GM23248 (cell line): ENCODE data around the gene SMIM24. TPM values are rescaled to one million over a fixed set of nuclear protein-coding genes. Genes with fewer than 3 reads are reported as not detected.

Source experiments
- DNase-seq: peaks from one replicate; pipeline ENCODE4 v3.0.0-alpha.2; 2015
- H2AFZ ChIP-seq: fragments of 200-600 bp; sonication (generic); 2 replicates; pipeline ENCODE4 v1.6.1; 2016; ENCODE audit warnings: antibody characterized with exemption
- H3F3A ChIP-seq: fragments of 200-600 bp; sonication (generic); 2 replicates; pipeline ENCODE4 v1.6.1; 2016; ENCODE audit warnings: mild to moderate bottlenecking, antibody characterized with exemption, mixed run types; ENCODE audit not compliant: insufficient read depth
- H3K27ac ChIP-seq: fragments of 200-600 bp; sonication (generic); 2 replicates; pipeline ENCODE4 v1.5.1; 2016; ENCODE audit warnings: mild to moderate bottlenecking
- H3K27me3 ChIP-seq: fragments of 200-600 bp; sonication (generic); replicated peaks from 2 replicates; pipeline ENCODE4 v1.6.1; 2016; ENCODE audit warnings: mild to moderate bottlenecking; ENCODE audit not compliant: insufficient read depth
- H3K36me3 ChIP-seq: fragments of 200-600 bp; sonication (generic); 2 replicates; pipeline ENCODE4 v1.6.1; 2016; ENCODE audit warnings: low read depth, mild to moderate bottlenecking
- H3K4me1 ChIP-seq: fragments of 200-600 bp; sonication (generic); 2 replicates; pipeline ENCODE4 v1.6.1; 2016; ENCODE audit warnings: mild to moderate bottlenecking; ENCODE audit not compliant: insufficient read depth
- H3K4me2 ChIP-seq: fragments of 200-600 bp; sonication (generic); one replicate; pipeline ENCODE4 v1.6.1; 2016; ENCODE audit warnings: mild to moderate bottlenecking; ENCODE audit not compliant: unreplicated experiment
- H3K4me3 ChIP-seq: fragments of 200-600 bp; sonication (generic); 2 replicates; pipeline ENCODE4 v1.5.1; 2016; ENCODE audit warnings: mild to moderate bottlenecking
- H3K79me2 ChIP-seq: fragments of 200-600 bp; sonication (generic); 2 replicates; pipeline ENCODE4 v1.6.1; 2016; ENCODE audit warnings: mild to moderate bottlenecking; ENCODE audit not compliant: insufficient read depth
- H3K9ac ChIP-seq: fragments of 200-600 bp; sonication (generic); 2 replicates; pipeline ENCODE4 v1.6.1; 2016; ENCODE audit warnings: mild to moderate bottlenecking
- H3K9me2 ChIP-seq: fragments of 200-600 bp; sonication (generic); 2 replicates; pipeline ENCODE4 v1.6.1; 2016; ENCODE audit warnings: mixed run types, mild to moderate bottlenecking, moderate library complexity; ENCODE audit not compliant: insufficient read depth
- H3K9me3 ChIP-seq: fragments of 200-600 bp; sonication (generic); one replicate; pipeline ENCODE4 v1.6.1; 2017; ENCODE audit warnings: low read depth
- H4K20me1 ChIP-seq: fragments of 200-600 bp; sonication (generic); 2 replicates; pipeline ENCODE4 v1.6.0; 2016; ENCODE audit not compliant: insufficient read depth
- EZH2 ChIP-seq: fragments of 200-600 bp; sonication (generic); IDR thresholded peaks from 2 replicates; pipeline ENCODE4 v1.6.1; 2018; ENCODE audit warnings: antibody characterized with exemption, mild to moderate bottlenecking; ENCODE audit not compliant: insufficient read depth, poor library complexity, severe bottlenecking
- EZH2phosphoT487 ChIP-seq: fragments of 200-600 bp; sonication (generic); IDR thresholded peaks from 2 replicates; pipeline ENCODE4 v1.6.1; 2018; ENCODE audit warnings: antibody characterized with exemption, moderate library complexity, mild to moderate bottlenecking, low read depth; ENCODE audit not compliant: insufficient read depth
- WGBS, 2 experiments: methylation state at CpG; one replicate each; pipeline ENCODE4 v1.1.6; 2015 to 2017; ENCODE audit warnings: low lambda C conversion rate in 2 of 2, low coverage in 1 of 2; ENCODE audit errors: missing lambda C conversion rate in 2 of 2; 5-methylcytosine and 5-hydroxymethylcytosine counted together
- in situ Hi-C: fragments of 300-500 bp; cut with MboI; formaldehyde crosslinking; loops from 2 replicates; pipeline ENCODE4 v1.15.0; 2020
- polyA plus RNA-seq: library from polyadenylated mRNA; unstranded; fragments of >200 nt; fragmentation: Nextera tagmentation; extraction: Ambion mirVana; gene quantifications from 2 replicates; pipeline ENCODE4 v1.2.1, GENCODE V29; 2016
- total RNA-seq: library from RNA; depleted of rRNA; stranded (reverse); fragments of >200 nt; shearing (Covaris generic); gene quantifications from 2 replicates; pipeline ENCODE4 v1.2.3, GENCODE V29; 2014

SMIM24 gene
- total and polyA plus RNA-seq, 2 experiments from 2014 or later: not detected

DNA sequence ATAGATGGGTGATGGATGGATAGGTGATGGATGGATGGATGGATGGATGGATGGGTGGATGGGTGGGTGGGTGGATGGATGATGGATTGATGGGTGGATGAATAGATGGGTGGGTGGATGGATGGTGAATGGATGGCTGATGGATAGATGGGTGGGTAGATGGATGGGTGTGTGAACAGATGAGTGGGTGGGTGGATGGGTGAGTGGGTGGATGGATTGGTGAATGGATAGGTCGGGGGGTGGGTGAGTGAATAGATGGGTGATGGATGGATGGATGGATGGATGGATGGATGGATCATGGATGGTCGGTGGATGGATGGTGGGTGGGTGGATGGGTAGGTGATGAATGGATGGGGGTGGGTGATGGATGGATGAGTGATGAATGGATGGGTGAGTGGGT is 3.5 kb downstream of the SMIM24 start:
- TF ChIP-seq EZH2phosphoT487 (no peak), EZH2 (no peak)
- Histone ChIP-seq H3K4me1 (no peaks in the 10 kb centered on the region), H3K36me3 (no peaks in the 10 kb centered on the region), H3K4me2 (no peak overlapping the region), H3K4me3 (no peak overlapping the region), H3K9me3 (no peaks in the 10 kb centered on the region), H3K9ac (no peak overlapping the region), H3K27ac (no peak overlapping the region), H3K79me2 (no peaks in the 10 kb centered on the region), H3K27me3 (peaks cover 13% of the 10 kb centered on the region), H3K9me2 (no peaks in the 10 kb centered on the region), H2AFZ (no peak overlapping the region), H4K20me1 (no peaks in the 10 kb centered on the region), H3F3A (no peaks in the 10 kb centered on the region)
- WGBS, 2 experiments: 45% methylated on average over 2 of the region's 2 CpGs; no CpG with 5 or more reads in 1 of the 2 experiments
- DNase-seq: no peak
- in situ Hi-C loops: no loop called here

DNA sequence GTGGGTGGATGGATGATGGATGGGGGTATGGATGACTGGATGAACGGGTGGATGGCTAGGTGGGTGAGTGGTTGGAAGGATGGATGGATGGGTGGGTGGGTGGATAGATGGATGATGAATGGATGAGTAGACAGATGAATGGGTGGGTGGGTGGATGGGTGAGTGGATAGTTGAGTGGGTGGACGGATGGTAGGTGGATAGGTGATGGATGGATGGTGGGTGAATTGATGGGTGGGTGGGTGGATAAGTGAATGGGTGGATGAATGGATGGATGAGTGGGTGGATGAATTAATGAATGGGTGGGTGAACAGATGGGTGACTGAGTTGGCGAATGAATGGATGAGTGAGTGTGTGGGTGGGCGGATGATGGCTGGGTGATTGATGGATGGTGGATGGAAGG is 4.9 kb downstream of the SMIM24 start:
- no peaks in the 10 kb centered on the region for H3K36me3 ChIP-seq
- no peak for TF ChIP-seq EZH2phosphoT487
- TF ChIP-seq EZH2: no peak
- H3K4me3 ChIP-seq: no peak overlapping the region
- H3K9ac ChIP-seq: no peak overlapping the region
- no peak for DNase-seq
- no peak overlapping the region for H3K4me2 ChIP-seq
- H3K27me3 ChIP-seq: no peaks in the 10 kb centered on the region
- in situ Hi-C loops: no loop called here
- no peak overlapping the region for H2AFZ ChIP-seq
- no peaks in the 10 kb centered on the region for H3K9me2 ChIP-seq
- H3K4me1 ChIP-seq: no peaks in the 10 kb centered on the region
- no peaks in the 10 kb centered on the region for H3F3A ChIP-seq
- H3K79me2 ChIP-seq: no peaks in the 10 kb centered on the region
- H3K27ac ChIP-seq: no peak overlapping the region
- no peaks in the 10 kb centered on the region for H4K20me1 ChIP-seq
- 52% methylated on average over 3 to 4 of the region's 4 CpGs for WGBS, 2 experiments
- H3K9me3 ChIP-seq: no peaks in the 10 kb centered on the region

DNA sequence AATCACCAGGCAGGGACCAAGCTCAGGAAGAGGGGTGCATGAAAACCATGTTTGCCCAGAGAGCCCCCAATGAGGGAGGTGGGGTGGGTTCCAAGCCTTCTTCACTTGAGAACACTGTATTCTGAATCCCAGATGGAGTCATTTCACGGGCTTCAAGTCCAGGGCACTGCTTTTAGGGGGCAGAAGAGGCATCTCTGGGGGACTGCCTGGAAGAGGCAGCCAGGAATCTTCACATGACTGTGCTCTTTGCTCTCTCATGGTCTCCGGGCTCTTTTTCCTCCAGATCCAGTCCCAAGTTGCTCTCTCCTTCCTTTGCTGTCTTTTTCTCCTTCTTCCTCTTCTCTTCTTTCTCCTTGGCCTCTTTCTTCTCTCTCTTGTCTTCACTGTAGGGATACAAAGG is 5.7 kb downstream of the SMIM24 start:
- H3F3A ChIP-seq: 0 out of 2 replicates have a peak, but pooled peaks cover 3% of the 10 kb centered on the region
- no peaks in the 10 kb centered on the region for H3K9me3 ChIP-seq
- no peak overlapping the region for H3K9ac ChIP-seq
- H3K4me3 ChIP-seq: no peak overlapping the region
- H3K36me3 ChIP-seq: no peaks in the 10 kb centered on the region
- no peak for TF ChIP-seq EZH2
- no peak for TF ChIP-seq EZH2phosphoT487
- no peak overlapping the region for H3K4me2 ChIP-seq
- no peak overlapping the region for H3K27ac ChIP-seq
- H3K4me1 ChIP-seq: no peaks in the 10 kb centered on the region
- H4K20me1 ChIP-seq: no peaks in the 10 kb centered on the region
- in situ Hi-C loops: loop anchor here (5.0 kb wide), 1 partner anchor 147 kb away; no protein-coding TSS in a partner anchor
- WGBS, 2 experiments: 59 to 61% methylated on average over 2 of the region's 2 CpGs
- H3K79me2 ChIP-seq: no peaks in the 10 kb centered on the region
- no peaks in the 10 kb centered on the region for H3K27me3 ChIP-seq
- no peak for DNase-seq
- no peaks in the 10 kb centered on the region for H3K9me2 ChIP-seq
- no peak overlapping the region for H2AFZ ChIP-seq

- H3K4me2 ChIP-seq: no peak overlapping the region
- no peaks in the 10 kb centered on the region for H4K20me1 ChIP-seq
- H3F3A ChIP-seq: 0 out of 2 replicates have a peak, but pooled peaks cover 3% of the 10 kb centered on the region
- no peaks in the 10 kb centered on the region for H3K9me3 ChIP-seq
- 68 to 74% methylated on average over 8 of the region's 8 CpGs for WGBS, 2 experiments
- H3K27me3 ChIP-seq: no peaks in the 10 kb centered on the region
- no peak overlapping the region for H3K4me3 ChIP-seq
- H3K79me2 ChIP-seq: no peaks in the 10 kb centered on the region
- H3K9me2 ChIP-seq: no peaks in the 10 kb centered on the region
- DNase-seq: no peak
- no peak overlapping the region for H3K9ac ChIP-seq
- no peak overlapping the region for H2AFZ ChIP-seq
- H3K27ac ChIP-seq: no peak overlapping the region
- no peaks in the 10 kb centered on the region for H3K4me1 ChIP-seq
- no peaks in the 10 kb centered on the region for H3K36me3 ChIP-seq
- in situ Hi-C loops: loop anchor here (5.0 kb wide), 1 partner anchor 147 kb away; no protein-coding TSS in a partner anchor
- no peak for TF ChIP-seq EZH2
Observed at GRCh38 chr19:3474010-3474409, 6.3 kb downstream of the SMIM24 start.
